GM06990 (cell line): ENCODE data around the gene SCD5.

ENCODE experiments used
- DNase-seq: peaks from one replicate; pipeline ENCODE4 v3.0.0-alpha.2; 2011; ENCODE audit not compliant: insufficient read length; ENCODE audit errors: extremely low read depth
- H3K27me3 ChIP-seq: replicated peaks from 2 replicates; pipeline ENCODE4 v1.6.0; 2011; ENCODE audit warnings: low read length; ENCODE audit not compliant: control insufficient read depth, insufficient read depth
- H3K36me3 ChIP-seq: 2 replicates; pipeline ENCODE4 v1.5.1; 2011; ENCODE audit warnings: low read length; ENCODE audit not compliant: control insufficient read depth, insufficient read depth
- H3K4me3 ChIP-seq: replicated peaks from 2 replicates; pipeline ENCODE4 v1.5.1; 2011; ENCODE audit warnings: low read depth, mild to moderate bottlenecking, control low read depth, low read length
- CTCF ChIP-seq: IDR thresholded peaks from 2 replicates; pipeline ENCODE4 v1.5.1; 2011; ENCODE audit warnings: low read length, control low read depth, mild to moderate bottlenecking, inconsistent platforms; ENCODE audit not compliant: insufficient read depth, poor library complexity, severe bottlenecking

SCD5 gene

GRCh38 chr4:82754513-82755165 is 44.0 kb downstream of the SCD5 start:
- no peak for TF ChIP-seq CTCF
- no peak overlapping the region for H3K4me3 ChIP-seq
- no peaks in the 10 kb centered on the region for H3K27me3 ChIP-seq
- H3K36me3 ChIP-seq = no peaks in the 10 kb centered on the region
- no peak for DNase-seq

GRCh38 chr4:82753725-82754410 is 44.7 kb downstream of the SCD5 start:
- Histone ChIP-seq H3K36me3 (no peaks in the 10 kb centered on the region), H3K27me3 (no peaks in the 10 kb centered on the region), H3K4me3 (no peak overlapping the region)
- TF ChIP-seq CTCF = no peak
- no peak for DNase-seq

- DNase-seq = no peak
- H3K4me3 ChIP-seq = no peak overlapping the region
- H3K27me3 ChIP-seq = no peaks in the 10 kb centered on the region
- H3K36me3 ChIP-seq = no peaks in the 10 kb centered on the region
- TF ChIP-seq CTCF = no peak
Measured at GRCh38 chr4:82753238-82753637, 45.4 kb downstream of the SCD5 start.

- H3K4me3 ChIP-seq = no peak overlapping the region
- no peak for DNase-seq
- no peak for TF ChIP-seq CTCF
- no peaks in the 10 kb centered on the region for H3K36me3 ChIP-seq
- no peaks in the 10 kb centered on the region for H3K27me3 ChIP-seq
Measured at GRCh38 chr4:82748810-82749470, 49.7 kb downstream of the SCD5 start.

GRCh38 chr4:82747686-82748575 is 50.7 kb downstream of the SCD5 start:
- TF ChIP-seq CTCF = no peak
- no peaks in the 10 kb centered on the region for H3K27me3 ChIP-seq
- no peak for DNase-seq

More at GRCh38 chr4:82747686-82748575, 50.7 kb downstream of the SCD5 start:
- Histone ChIP-seq H3K4me3 (no peak overlapping the region), H3K36me3 (no peaks in the 10 kb centered on the region)
